ENCODE measurements around the gene GAREM1. TPM values are rescaled to one million over a fixed set of nuclear protein-coding genes. Genes with fewer than 3 reads are reported as not detected.

GAREM1 gene
- total and polyA plus RNA-seq, 3 donors from 2014 or later: 10.7 to 16.2 (median 15.2) TPM

GRCh38 chr18:32251466-32251865, 219.2 kb downstream of the GAREM1 start:
- intact Hi-C loops (cut with DNase I; ENCODE audit: low total_unique reads): no loop called here

GRCh38 chr18:32249147-32249929, 221.3 kb downstream of the GAREM1 start:
- Histone ChIP-seq H3K4me1 (no peaks in the 10 kb centered on the region), H3K27ac (no peak overlapping the region), H3K4me3 (no peak overlapping the region), H3K9me3 (no peaks in the 10 kb centered on the region), H3K27me3 (no peaks in the 10 kb centered on the region), H3K36me3 (ENCODE audit: low read depth, missing control alignments) (no peaks in the 10 kb centered on the region)
- intact Hi-C loops (cut with DNase I; ENCODE audit: low total_unique reads): no loop called here
- 82 to 87% methylated on average over 8 of the region's 8 CpGs for WGBS, 2 donors
- TF ChIP-seq POLR2A (IDR thresholded peaks at IDR 0.05) (no peak), CTCF (IDR thresholded peaks at IDR 0.05) (no peak)
- no peak for DNase-seq

More at GRCh38 chr18:32251466-32251865, 219.2 kb downstream of the GAREM1 start:
- Histone ChIP-seq H3K27me3 (no peaks in the 10 kb centered on the region), H3K9me3 (no peaks in the 10 kb centered on the region), H3K4me3 (no peak overlapping the region), H3K4me1 (no peaks in the 10 kb centered on the region), H3K36me3 (ENCODE audit: low read depth, missing control alignments) (no peaks in the 10 kb centered on the region), H3K27ac (no peak overlapping the region)
- no peak for DNase-seq
- WGBS, 2 donors: 69 to 79% methylated on average over 3 of the region's 3 CpGs
- TF ChIP-seq CTCF (IDR thresholded peaks at IDR 0.05) (no peak), POLR2A (IDR thresholded peaks at IDR 0.05) (no peak)

GRCh38 chr18:32244881-32245280, 225.8 kb downstream of the GAREM1 start:
- WGBS, 2 donors: 67 to 68% methylated on average over 5 of the region's 5 CpGs
- no peaks in the 10 kb centered on the region for H3K27me3 ChIP-seq
- intact Hi-C loops (cut with DNase I; ENCODE audit: low total_unique reads): no loop called here
- H3K4me1 ChIP-seq: no peaks in the 10 kb centered on the region
- TF ChIP-seq CTCF (IDR thresholded peaks at IDR 0.05) (no peak), POLR2A (IDR thresholded peaks at IDR 0.05) (no peak)
- no peaks in the 10 kb centered on the region for H3K9me3 ChIP-seq
- no peak overlapping the region for H3K4me3 ChIP-seq
- no peaks in the 10 kb centered on the region for H3K36me3 ChIP-seq (ENCODE audit: low read depth, missing control alignments)
- no peak for DNase-seq
- H3K27ac ChIP-seq: no peak overlapping the region

GRCh38 chr18:32243358-32243757, 227.3 kb downstream of the GAREM1 start:
- Histone ChIP-seq H3K27ac (no peak overlapping the region), H3K36me3 (ENCODE audit: low read depth, missing control alignments) (no peaks in the 10 kb centered on the region), H3K4me1 (no peaks in the 10 kb centered on the region), H3K4me3 (no peak overlapping the region), H3K27me3 (no peaks in the 10 kb centered on the region), H3K9me3 (no peaks in the 10 kb centered on the region)
- 67 to 72% methylated on average over 1 to 6 of the region's 6 CpGs for WGBS, 2 donors
- intact Hi-C loops (cut with DNase I; ENCODE audit: low total_unique reads): no loop called here
- TF ChIP-seq CTCF (IDR thresholded peaks at IDR 0.05) (no peak), POLR2A (IDR thresholded peaks at IDR 0.05) (no peak)
- no peak for DNase-seq

- intact Hi-C loops (cut with DNase I; ENCODE audit: low total_unique reads): no loop called here
- H3K4me1 ChIP-seq: no peaks in the 10 kb centered on the region
- H3K4me3 ChIP-seq: no peak overlapping the region
- H3K27ac ChIP-seq: no peak overlapping the region
- H3K9me3 ChIP-seq: no peaks in the 10 kb centered on the region
- no peak for DNase-seq
- no peak for TF ChIP-seq CTCF (IDR thresholded peaks at IDR 0.05)
- no peak for TF ChIP-seq POLR2A (IDR thresholded peaks at IDR 0.05)
- 89 to 95% methylated on average over 2 of the region's 2 CpGs for WGBS, 2 donors
- H3K27me3 ChIP-seq: no peaks in the 10 kb centered on the region
- H3K36me3 ChIP-seq (ENCODE audit: low read depth, missing control alignments): no peaks in the 10 kb centered on the region
Observed at GRCh38 chr18:32242395-32242794, 228.3 kb downstream of the GAREM1 start.
